Measurements from ENCODE around the gene CREB3L2. TPM values are rescaled to one million over a fixed set of nuclear protein-coding genes. Genes with fewer than 3 reads are reported as not detected.

Gene CREB3L2
- total and polyA plus RNA-seq, 2 experiments from 2014 or later = 37.6 to 38.3 TPM

GRCh38 chr7:137839903-137840779 lies 161.7 kb downstream of the CREB3L2 start:
- H3K4me2 ChIP-seq = no peak overlapping the region
- H2AFZ ChIP-seq = no peak overlapping the region
- peaks cover 15% of the 10 kb centered on the region for H3K27me3 ChIP-seq
- 49% methylated on average over 6 of the region's 6 CpGs for WGBS (ENCODE audit: low lambda C conversion rate, missing lambda C conversion rate)
- TF ChIP-seq EZH2 (IDR thresholded peaks at IDR 0.05; ENCODE audit: borderline replicate concordance) (no peak), CTCF (IDR thresholded peaks at IDR 0.05; ENCODE audit: poor library complexity) (no peak), EZH2phosphoT487 (IDR thresholded peaks at IDR 0.05; ENCODE audit: low read depth, severe bottlenecking, unreplicated experiment) (no peak)
- no peaks in the 10 kb centered on the region for H4K20me1 ChIP-seq (ENCODE audit: insufficient read depth, poor library complexity, severe bottlenecking)
- no peak overlapping the region for H3K4me3 ChIP-seq
- H3K9me3 ChIP-seq (ENCODE audit: low read depth) = no peaks in the 10 kb centered on the region
- no peak for DNase-seq (ENCODE audit: low spot score)
- no peaks in the 10 kb centered on the region for H3K9me2 ChIP-seq (replicated peaks; ENCODE audit: insufficient read depth)
- no peaks in the 10 kb centered on the region for H3K4me1 ChIP-seq (ENCODE audit: insufficient read depth)
- H3K79me2 ChIP-seq = no peaks in the 10 kb centered on the region
- no peaks in the 10 kb centered on the region for H3K36me3 ChIP-seq (replicated peaks; ENCODE audit: insufficient read depth, low read depth)
- no peak overlapping the region for H3K27ac ChIP-seq

DNA sequence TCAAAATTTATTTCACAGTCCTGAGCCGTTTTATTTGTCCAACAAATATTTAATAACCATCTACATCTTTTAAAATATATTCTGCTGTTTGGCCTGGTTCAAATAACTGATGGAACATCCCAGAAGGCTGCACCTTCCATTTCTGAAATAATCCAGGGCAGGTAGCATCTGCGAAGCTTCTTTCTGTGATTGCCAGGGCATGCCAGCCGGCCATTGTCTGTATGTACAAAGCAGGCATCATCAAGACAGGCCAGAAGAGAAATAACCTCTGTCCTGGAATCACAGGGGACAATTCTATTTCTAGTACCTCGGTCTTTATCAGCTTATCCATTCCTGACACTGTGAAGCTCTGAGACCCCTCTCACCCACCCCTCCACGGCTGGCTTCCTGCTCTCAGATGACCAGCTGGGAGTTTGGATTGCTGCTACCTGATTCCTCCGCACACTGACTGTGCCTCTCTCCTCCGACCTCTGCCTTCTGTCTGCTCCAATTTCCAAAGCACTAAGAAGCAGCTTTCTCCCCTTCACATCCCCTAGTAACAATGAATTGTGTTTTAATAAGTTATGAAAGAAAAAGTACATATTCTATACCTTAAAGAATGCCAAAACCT lies 163.1 kb downstream of the CREB3L2 start:
- Histone ChIP-seq H3K27ac (no peak overlapping the region), H4K20me1 (ENCODE audit: insufficient read depth, poor library complexity, severe bottlenecking) (no peaks in the 10 kb centered on the region), H3K4me1 (ENCODE audit: insufficient read depth) (no peaks in the 10 kb centered on the region), H3K79me2 (no peaks in the 10 kb centered on the region), H3K27me3 (peaks cover 1% of the 10 kb centered on the region), H3K9me2 (replicated peaks; ENCODE audit: insufficient read depth) (no peaks in the 10 kb centered on the region), H3K4me3 (no peak overlapping the region), H3K9me3 (ENCODE audit: low read depth) (no peaks in the 10 kb centered on the region), H3K4me2 (no peak overlapping the region), H3K36me3 (replicated peaks; ENCODE audit: insufficient read depth, low read depth) (no peaks in the 10 kb centered on the region), H2AFZ (no peak overlapping the region)
- no peak for TF ChIP-seq CTCF (IDR thresholded peaks at IDR 0.05; ENCODE audit: poor library complexity)
- no peak for DNase-seq (ENCODE audit: low spot score)
- WGBS (ENCODE audit: low lambda C conversion rate, missing lambda C conversion rate) = 79% methylated on average over 7 of the region's 7 CpGs

DNA sequence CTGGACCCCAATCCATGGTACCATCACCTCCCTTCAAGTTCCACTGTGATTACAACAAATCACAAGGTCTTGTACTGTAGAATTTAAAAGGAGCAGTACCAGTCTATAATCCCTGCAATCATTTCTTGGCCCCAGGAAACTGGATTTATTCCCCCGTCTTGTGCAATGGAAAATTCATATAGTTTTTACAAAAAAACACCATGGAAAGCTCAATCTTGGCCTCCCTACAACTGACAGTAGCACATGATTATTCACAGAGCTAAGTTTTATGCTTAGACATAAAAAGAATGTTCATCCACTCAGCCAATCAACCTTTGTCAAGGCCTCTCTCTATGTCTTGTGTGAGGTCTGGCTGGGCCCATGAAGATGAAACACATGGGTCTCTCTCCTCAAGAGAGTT lies 165.3 kb downstream of the CREB3L2 start:
- Histone ChIP-seq H3K27me3 (no peaks in the 10 kb centered on the region), H3K79me2 (no peaks in the 10 kb centered on the region), H3K4me1 (ENCODE audit: insufficient read depth) (no peaks in the 10 kb centered on the region), H3K9me3 (ENCODE audit: low read depth) (no peaks in the 10 kb centered on the region), H3K36me3 (replicated peaks; ENCODE audit: insufficient read depth, low read depth) (no peaks in the 10 kb centered on the region), H3K4me2 (no peak overlapping the region), H4K20me1 (ENCODE audit: insufficient read depth, poor library complexity, severe bottlenecking) (no peaks in the 10 kb centered on the region), H2AFZ (no peak overlapping the region), H3K9me2 (replicated peaks; ENCODE audit: insufficient read depth) (no peaks in the 10 kb centered on the region), H3K27ac (no peak overlapping the region), H3K4me3 (no peak overlapping the region)
- no peak for DNase-seq (ENCODE audit: low spot score)
- 92% methylated on average over 1 of the region's 1 CpG for WGBS (ENCODE audit: low lambda C conversion rate, missing lambda C conversion rate)
- TF ChIP-seq EZH2 (IDR thresholded peaks at IDR 0.05; ENCODE audit: borderline replicate concordance) = no peak
- TF ChIP-seq CTCF (IDR thresholded peaks at IDR 0.05; ENCODE audit: poor library complexity) = no peak
- TF ChIP-seq EZH2phosphoT487 (IDR thresholded peaks at IDR 0.05; ENCODE audit: low read depth, severe bottlenecking, unreplicated experiment) = no peak

Data from hepatocyte (in vitro differentiated cells).